Measurements from ENCODE around the gene BAAT. TPM values are rescaled to one million over a fixed set of nuclear protein-coding genes. Genes with fewer than 3 reads are reported as not detected.

BAAT gene
- total and polyA plus RNA-seq, 2 of the 13 experiments (the other 11 are each of a cell fraction or from before 2014, with no cell fraction given): 0.71 to 7.9 TPM

DNA sequence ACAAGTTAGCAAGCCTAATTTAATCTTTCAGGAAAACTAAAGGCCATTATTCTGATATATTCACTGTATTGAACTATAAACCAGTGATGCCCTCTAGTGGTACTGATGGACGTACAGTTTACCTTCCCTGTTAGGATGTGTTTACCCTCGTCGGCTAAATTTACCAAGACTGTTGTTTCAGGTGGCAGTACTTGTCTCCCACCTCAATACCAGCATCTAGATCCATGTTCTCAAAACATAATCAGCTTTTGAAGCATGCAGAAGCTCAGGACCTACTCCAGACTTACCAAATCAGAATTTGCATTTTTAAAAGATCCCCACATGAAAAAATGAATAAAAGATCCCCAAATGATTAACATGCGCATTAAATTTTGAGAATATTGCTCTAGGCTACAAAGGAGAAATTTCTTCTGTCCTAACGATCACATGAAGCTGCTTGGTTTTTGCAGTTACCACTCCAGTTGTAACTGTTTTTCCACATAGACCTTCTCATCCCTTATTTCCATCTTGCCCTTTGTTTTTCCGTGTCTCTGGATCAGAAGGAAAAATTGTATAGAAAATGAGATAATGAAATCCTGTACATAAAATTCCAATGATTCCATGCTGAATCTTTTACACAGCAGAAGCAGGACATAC is 3.2 kb upstream of the BAAT start (continued):
- no peak for TF ChIP-seq ZNF260 (CRISPR knock-in tag; IDR thresholded peaks at IDR 0.05; ENCODE audit: borderline replicate concordance, low read depth)
- no peak for TF ChIP-seq HOXA9 (CRISPR knock-in tag; IDR thresholded peaks at IDR 0.05; ENCODE audit: borderline replicate concordance)
- TF ChIP-seq, protein P1, sequence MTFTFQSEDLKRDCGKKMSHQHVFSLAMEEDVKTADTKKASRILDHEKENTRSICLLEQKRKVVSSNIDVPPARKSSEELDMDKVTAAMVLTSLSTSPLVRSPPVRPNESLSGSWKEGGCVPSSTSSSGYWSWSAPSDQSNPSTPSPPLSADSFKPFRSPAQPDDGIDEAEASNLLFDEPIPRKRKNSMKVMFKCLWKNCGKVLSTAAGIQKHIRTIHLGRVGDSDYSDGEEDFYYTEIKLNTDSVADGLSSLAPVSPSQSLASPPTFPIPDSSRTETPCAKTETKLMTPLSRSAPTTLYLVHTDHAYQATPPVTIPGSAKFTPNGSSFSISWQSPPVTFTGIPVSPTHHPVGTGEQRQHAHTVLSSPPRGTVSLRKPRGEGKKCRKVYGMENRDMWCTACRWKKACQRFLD (CRISPR knock-in tag; IDR thresholded peaks at IDR 0.05; ENCODE audit: borderline replicate concordance): no peak
- TF ChIP-seq ERF (CRISPR knock-in tag; IDR thresholded peaks at IDR 0.05): peak; percentile 47; the same call in 1 of the 2 replicates
- TF ChIP-seq ZNF629 (CRISPR knock-in tag; conservative IDR thresholded peaks at IDR 0.05): no peak
- TF ChIP-seq NPAS2 (CRISPR knock-in tag; IDR thresholded peaks at IDR 0.05; ENCODE audit: borderline replicate concordance): no peak
- TF ChIP-seq PCBP1 (IDR thresholded peaks at IDR 0.05; ENCODE audit: borderline replicate concordance, low read depth, low read length): no peak
- no peak for TF ChIP-seq SALL2 (CRISPR knock-in tag; IDR thresholded peaks at IDR 0.05)
- TF ChIP-seq FIP1L1 (IDR thresholded peaks at IDR 0.05; ENCODE audit: borderline replicate concordance, insufficient read depth, low read depth, low read length): no peak
- no peak for TF ChIP-seq HCFC1 (IDR thresholded peaks at IDR 0.05; ENCODE audit: low read depth, low read length)
- no peak; the same call in 1 of the 2 replicates for TF ChIP-seq EHMT2 (IDR thresholded peaks at IDR 0.05; ENCODE audit: borderline replicate concordance, low read depth, low read length)
- TF ChIP-seq, protein P2, sequence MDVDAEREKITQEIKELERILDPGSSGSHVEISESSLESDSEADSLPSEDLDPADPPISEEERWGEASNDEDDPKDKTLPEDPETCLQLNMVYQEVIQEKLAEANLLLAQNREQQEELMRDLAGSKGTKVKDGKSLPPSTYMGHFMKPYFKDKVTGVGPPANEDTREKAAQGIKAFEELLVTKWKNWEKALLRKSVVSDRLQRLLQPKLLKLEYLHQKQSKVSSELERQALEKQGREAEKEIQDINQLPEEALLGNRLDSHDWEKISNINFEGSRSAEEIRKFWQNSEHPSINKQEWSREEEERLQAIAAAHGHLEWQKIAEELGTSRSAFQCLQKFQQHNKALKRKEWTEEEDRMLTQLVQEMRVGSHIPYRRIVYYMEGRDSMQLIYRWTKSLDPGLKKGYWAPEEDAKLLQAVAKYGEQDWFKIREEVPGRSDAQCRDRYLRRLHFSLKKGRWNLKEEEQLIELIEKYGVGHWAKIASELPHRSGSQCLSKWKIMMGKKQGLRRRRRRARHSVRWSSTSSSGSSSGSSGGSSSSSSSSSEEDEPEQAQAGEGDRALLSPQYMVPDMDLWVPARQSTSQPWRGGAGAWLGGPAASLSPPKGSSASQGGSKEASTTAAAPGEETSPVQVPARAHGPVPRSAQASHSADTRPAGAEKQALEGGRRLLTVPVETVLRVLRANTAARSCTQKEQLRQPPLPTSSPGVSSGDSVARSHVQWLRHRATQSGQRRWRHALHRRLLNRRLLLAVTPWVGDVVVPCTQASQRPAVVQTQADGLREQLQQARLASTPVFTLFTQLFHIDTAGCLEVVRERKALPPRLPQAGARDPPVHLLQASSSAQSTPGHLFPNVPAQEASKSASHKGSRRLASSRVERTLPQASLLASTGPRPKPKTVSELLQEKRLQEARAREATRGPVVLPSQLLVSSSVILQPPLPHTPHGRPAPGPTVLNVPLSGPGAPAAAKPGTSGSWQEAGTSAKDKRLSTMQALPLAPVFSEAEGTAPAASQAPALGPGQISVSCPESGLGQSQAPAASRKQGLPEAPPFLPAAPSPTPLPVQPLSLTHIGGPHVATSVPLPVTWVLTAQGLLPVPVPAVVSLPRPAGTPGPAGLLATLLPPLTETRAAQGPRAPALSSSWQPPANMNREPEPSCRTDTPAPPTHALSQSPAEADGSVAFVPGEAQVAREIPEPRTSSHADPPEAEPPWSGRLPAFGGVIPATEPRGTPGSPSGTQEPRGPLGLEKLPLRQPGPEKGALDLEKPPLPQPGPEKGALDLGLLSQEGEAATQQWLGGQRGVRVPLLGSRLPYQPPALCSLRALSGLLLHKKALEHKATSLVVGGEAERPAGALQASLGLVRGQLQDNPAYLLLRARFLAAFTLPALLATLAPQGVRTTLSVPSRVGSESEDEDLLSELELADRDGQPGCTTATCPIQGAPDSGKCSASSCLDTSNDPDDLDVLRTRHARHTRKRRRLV (CRISPR knock-in tag; IDR thresholded peaks at IDR 0.05): no peak
- peak; percentile 66; the same call in 1 of the 2 replicates for TF ChIP-seq IRF2 (CRISPR knock-in tag; IDR thresholded peaks at IDR 0.05)
- no peak for TF ChIP-seq CSRNP2 (CRISPR knock-in tag; conservative IDR thresholded peaks at IDR 0.05; ENCODE audit: low read depth)
- TF ChIP-seq ARID5B (CRISPR knock-in tag; IDR thresholded peaks at IDR 0.05): peak; percentile 74
- no peak for TF ChIP-seq NONO (IDR thresholded peaks at IDR 0.05)
- no peak for TF ChIP-seq NONO (CRISPR knock-in tag; conservative IDR thresholded peaks at IDR 0.05)

Data from HepG2 (cell line).